NCI-H226 (cell line): ENCODE measurements around the gene CFAP97D1.

ENCODE experiments used
- DNase-seq: peaks from one replicate; pipeline ENCODE4 v3.0.0-alpha.2; 2015

Gene CFAP97D1

DNA sequence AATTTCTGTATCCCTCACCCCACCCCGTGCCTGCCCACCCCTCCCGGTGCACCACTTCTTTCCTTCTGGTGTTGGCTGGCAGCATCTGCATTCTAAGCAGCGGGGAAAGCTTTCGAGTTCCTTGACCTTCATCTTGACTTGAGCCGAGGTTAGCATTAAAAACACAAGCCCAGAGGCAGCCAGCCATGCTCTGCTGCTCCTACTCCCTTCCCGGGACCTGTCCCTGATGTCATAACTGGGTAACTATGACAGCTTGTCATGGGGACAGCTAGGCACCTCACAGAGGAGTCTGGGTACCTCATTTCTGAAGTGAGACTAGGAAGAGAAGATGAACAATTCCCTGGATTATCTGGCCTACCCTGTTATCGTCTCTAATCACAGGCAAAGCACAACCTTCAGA, at the start of gene CFAP97D1:
TSS of gene CFAP97D1 (plus strand) at position 301 of the 400 bp plus-strand sequence. CDS start at position 329, 28 bp downstream.
- DNase-seq: no peak

DNA sequence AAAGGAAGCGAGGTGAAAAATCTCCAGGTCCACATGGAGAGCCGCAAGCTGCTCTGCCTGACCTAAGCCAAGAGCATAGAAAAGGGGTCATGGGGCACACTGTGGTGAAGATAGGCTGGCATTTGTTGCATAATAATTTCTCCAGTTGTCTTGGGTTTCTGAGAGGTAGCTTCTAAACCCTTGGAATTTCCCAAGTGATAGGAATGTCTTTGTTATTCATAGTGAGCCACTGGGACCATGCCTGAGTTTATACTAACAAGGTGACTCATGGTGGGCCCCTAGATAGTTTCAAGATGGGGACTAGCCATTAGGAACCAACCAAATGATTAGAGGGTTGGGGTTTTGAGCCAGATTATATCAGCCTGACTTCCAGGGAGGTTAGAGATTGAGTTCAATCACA, 47.3 kb upstream of the CFAP97D1 start:
- peak; percentile 87 for DNase-seq

DNA sequence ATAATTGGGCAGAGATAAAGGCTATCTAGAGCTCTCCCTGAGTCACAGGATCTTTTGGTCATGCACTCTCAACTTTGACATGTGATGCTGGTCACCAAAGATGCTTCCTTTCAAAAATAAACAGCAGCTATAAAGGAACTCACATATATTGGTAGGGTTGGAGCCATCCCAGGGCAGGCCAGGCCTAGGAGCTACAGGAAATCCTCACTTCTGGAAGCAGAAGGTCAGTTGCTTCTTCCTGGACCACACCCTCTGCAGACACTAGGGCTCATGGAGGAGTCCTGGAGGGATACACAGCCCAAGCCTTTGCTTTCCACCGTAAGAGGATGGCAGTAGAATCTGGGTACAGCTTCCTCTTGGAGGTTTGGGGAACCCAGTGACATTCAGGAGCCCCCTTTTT, 46.3 kb upstream of the CFAP97D1 start:
- DNase-seq: no peak

DNA sequence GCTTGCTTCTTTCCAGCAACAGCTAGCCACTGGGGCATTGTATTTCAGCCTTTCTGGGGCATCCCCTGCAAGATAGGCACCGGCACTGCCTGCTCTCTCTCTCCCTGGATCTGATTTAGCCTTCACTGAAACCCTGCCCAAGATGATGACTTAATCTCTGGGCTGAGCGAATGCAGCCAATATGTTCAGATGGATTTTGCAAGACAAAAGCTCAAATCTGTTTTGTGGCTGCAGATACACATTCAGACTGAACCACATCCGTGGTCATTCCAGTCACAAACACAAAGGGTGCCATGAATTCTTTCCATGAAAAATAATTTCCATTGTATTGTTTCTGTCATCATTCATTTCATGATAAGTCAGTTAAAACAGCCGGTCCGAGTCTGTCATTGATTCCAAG, 45.9 kb upstream of the CFAP97D1 start:
- DNase-seq: peak; percentile 68

DNA sequence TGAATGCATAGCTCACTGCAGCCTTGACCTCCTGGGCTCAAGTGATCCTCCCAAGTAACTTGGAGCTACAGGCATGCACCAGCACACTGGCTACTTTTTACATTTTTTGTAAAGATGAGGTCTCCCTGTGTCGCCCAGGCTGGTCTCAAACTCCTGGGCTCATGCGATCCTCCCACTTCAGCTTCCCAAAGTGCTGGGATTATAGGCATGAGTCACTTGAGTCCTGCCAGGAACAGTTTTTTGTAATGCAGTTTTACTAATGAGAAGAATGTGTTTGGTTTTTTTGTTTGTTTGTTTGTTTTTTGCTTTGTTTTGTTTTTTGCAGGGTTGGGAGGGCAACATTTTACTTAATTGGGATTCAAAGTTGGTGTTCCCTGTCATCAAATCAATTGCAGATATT, 43.8 kb upstream of the CFAP97D1 start:
- DNase-seq: peak; percentile 34

DNA sequence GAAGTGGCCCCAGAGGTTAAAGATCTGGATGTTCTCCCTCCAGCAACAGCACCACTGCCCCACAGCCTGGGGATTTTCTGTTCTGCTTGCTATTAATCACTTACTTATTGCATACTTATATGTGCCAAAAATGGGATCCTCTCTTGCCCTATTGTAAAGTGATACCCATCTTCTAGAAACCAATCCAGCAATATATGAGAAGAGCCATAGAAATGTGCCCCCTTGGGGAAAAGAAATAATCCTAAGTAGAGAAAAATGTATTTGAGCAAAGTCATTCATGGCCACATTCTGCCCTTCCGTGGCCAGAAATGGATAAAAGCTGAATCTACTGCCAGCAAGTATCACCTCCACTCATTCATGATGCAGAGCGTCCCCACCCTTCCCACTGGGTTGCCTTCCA, 42.5 kb upstream of the CFAP97D1 start:
- no peak for DNase-seq

DNA sequence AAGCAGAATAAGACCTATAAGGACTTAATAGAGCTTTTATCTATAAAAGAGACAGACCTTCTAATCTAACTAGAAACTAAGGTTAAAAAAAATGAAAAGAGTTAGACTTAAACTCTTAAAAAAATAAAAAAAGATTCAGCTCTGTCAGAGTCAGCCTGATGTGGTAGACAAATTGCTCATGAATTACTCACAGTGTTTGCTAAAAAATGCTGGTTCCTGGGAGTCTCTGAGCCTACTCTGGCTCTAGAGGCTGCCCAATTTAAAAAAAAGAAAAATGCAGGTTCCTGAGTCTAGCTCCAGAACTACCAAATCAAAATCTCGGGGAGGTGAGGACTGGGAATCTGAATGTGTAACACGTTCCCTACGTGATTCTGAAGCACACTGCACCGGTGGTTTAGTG, 39.7 kb upstream of the CFAP97D1 start:
- peak; percentile 55 for DNase-seq

DNA sequence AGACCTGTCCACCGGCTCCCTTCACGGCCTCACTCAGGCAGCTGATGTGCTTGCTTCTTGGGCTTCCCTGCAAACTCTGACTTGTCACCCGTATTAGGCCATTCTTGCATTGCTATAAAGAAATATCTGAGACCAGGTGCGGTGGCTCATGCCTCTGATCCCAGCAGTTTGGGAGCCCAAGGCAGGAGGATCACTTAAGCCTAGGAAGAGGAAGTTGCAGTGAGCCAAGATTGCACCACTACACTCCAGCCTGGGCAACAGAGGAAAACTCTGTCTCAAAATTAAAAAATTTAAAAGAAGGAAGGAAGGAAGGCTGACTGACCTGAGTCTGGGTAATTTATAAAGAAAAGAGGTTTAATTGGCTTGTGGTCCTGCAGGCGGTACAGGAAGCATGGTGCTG, 38.6 kb upstream of the CFAP97D1 start:
- DNase-seq: no peak

DNA sequence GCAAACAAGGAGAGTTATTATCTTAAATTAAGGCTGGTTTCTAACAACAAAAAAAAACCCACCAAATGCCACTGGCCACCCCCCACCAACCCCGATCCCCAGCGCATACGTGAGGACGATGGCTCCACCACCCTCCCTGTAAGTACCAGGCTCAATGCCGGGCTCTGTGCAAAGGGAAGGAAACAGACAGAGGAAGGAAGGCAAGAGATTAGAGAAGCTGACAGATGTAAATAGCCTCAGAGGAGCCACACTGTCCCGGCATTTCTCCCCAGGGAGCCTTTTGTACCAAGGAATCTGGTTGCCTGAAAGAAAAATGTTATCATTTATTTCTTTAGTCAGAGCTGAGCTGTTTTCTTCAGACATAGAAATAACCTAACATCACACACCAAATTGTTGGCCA, 34.7 kb upstream of the CFAP97D1 start:
- no peak for DNase-seq

DNA sequence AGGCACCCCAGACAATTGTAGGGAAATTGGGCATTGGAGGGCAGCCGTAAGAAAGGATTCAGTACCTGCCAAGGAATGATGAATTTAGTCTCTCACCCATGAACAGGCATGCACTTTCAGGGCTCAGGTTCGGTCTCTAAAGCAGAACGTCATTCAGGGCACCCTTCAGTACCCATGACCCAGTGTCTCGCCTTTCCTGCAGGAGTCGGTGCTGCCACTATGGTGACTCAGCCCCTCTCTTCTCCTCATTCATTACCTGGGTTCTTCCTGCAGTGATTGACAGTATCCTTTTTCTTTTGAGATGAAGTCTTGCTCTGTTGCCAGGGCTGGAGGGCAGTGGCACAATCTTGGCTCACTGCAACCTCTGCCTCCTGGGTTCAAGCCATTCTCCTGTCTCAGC, 30.1 kb upstream of the CFAP97D1 start:
- DNase-seq: no peak

DNA sequence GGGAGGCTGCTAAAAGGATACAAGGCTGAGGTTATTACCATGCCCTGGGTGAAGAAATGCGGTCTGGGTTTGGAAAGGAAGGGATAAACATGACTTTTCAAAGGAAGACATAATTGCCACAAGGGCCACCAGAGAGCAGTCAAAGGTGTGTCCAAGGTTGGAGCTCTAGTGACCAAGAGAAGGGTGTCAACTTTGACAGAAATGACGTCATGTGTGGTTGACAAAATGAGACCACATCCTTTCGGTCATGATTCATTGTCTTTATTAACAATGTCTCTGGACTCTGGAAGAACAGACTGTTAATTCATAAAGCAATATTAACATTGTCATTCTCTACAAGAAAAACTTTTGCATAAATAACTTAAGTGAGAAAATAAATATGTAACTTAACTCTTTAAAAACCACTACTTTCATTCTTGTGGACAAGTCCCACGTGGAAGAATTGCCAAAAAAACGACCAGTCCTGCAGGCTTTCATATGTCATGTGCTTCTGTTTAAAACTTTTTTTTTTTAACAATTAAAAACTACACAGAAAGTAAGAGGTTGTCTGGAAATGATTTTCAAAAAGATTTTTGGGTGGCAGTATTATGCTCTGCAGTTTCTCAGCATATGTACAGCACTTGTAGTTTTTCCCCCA, 26.6 kb upstream of the CFAP97D1 start:
- DNase-seq: no peak

DNA sequence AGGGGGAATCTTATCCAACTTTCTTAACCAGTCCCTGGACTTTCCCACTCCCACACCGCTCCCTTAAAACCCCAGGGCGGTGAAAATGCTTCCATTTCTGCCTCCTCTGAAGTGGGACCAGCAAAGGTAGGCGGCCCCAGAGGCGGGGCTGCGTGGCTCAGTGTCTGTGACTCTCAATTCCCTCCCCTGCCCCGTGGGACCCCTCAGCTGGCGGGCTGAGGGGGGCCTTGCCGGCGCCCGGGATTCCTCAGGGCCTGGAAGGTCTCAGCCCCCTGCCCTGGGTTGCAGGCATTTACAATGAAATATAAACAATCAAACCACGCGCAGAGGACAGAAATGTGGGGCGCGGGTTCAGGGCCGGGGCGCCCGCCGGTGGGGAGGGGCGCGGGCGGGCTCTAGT, 25.3 kb upstream of the CFAP97D1 start:
- DNase-seq: no peak

DNA sequence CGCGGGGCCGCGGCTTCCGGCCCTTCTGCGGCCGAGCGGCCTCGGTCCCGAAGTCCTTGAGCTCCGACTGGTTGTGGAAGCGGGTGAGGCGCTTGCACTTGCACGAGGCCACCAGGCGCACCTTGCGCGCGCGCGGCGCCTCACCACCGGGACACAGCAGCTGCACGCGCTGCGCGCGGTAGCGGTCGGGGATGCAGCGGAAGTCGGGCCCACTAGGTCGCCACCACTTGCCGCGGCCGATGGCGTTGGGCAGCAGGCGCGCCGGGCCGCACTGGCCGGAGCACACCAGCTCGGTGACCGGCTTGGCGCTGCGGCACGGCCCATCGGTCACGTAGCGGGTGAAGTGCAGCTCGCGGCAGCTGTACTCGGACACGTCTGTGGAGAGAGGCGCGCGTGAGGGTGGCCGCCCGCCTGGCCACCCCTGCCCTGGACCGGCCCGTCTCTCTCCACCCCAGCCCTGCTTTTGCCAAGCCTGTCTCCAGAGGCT, 24.8 kb upstream of the CFAP97D1 start:
- no peak for DNase-seq

DNA sequence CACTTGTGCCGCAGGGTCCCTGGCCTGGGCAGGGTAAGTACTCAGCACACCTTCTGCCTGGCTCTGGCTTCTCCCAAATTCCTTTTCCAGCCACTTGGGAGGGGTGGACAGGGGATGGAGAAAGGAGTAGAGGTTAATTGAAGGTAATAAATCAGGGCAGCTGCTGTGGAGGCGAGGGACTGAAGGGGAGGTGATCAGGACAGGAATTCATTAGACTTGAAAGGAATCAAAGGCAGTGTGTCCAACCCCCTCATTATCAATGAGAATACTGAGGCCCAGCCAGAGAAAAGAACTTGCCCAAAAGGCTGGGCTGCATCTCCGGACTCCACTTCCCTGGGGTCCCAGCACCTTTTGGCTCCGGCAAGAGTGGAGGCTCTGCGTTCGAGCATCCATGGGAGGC, 24.0 kb upstream of the CFAP97D1 start:
- no peak for DNase-seq

DNA sequence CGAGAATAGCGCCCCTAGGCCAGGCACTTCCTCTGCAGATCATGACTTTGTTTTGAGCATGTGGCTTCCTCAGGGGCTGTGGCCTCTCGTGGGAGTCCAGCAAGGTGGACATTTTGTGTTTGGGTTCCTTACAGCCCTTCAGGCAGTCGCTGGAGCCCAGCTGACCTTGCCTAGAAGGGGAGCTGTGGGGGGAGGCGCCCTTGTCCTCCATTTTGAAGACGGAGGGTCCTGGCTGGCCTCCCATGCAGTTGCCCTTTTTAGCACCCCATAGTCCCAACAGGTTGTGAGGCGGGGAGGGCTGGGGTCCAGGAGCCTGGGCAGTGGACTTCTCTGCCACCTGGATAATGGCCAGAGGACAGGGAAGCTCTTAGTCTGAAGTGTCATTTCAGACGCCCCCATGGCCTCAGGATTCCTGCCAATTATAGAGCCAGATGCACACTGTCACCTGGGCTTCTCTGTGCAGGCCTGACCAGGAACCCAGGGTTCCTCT, 23.0 kb upstream of the CFAP97D1 start:
- DNase-seq: no peak

DNA sequence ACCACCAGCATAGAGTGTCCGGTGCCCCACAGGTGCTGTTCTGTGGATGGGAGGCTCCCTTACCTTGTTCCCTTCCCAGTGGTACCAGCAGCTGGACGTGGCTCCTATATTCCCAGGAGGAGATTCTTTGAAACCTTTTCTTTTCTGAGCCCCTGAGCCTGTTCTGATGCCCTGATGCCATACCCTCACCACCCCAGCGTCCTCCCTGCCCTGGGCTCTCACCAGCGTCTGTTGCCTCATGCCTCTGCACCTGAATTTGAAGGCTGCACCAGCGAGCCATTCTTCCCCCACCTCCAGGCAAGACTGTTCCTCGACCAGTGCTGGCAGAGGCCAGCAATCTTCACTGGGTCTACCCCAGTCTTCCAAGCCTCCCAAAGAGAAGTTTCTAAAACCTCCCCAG, 22.1 kb upstream of the CFAP97D1 start:
- DNase-seq: no peak

DNA sequence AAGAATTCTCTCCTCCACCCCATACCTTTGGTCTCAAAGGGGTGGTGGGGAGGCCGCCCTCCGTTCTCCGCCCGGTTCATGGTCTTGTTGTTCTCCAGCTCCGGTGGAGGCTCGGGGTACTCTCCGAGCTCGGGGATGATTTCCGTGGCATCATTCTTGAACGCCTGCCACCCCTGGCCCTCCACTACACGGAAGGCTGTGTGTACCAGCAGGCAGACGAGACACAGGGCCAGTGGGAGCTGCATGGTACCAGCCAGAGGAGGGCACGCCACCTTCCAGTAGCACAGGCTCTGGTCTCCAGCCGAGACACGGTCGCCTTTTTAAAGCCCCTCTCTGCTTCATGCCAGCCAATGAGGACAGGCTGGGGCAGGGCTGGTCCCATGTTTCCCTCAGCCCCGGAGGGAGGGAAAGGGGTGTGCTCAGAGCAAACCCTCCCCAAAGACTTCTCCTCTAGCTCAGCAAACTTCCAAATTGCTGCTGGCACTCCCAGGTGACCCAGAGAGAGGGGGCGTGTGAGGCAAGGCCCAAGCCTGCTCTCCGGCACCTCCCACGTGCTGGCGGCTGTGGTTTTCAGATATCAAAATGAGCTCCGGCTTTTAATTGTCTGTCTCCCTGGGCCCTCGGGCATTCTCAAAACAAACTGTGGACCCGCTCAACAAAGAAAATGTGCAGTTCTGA, 21.6 kb upstream of the CFAP97D1 start, which contains the start of gene SOST:
TSS of gene SOST (minus strand) at position 295 of the 678 bp plus-strand sequence. CDS start at position 245, 50 bp downstream.
- DNase-seq: no peak

DNA sequence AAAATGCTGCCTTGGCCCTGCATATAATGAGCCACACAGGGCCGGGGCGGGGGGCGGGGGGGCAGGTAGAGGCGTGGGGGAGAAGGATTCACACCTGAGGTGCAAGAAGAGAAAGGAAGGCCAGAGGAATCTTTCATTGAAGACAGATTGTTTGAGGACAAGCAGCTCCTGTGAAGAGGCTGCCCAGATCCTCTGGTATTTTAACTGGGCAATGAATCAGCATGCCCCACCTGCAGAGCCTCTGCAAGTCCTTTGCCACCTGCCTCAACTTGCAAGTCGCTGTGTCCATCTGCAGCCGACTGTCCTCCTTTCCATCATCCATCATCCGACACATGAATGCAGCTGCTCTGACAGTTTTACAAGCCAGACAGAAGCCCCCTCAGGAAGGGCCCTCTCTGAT, 20.4 kb upstream of the CFAP97D1 start:
- DNase-seq: no peak

DNA sequence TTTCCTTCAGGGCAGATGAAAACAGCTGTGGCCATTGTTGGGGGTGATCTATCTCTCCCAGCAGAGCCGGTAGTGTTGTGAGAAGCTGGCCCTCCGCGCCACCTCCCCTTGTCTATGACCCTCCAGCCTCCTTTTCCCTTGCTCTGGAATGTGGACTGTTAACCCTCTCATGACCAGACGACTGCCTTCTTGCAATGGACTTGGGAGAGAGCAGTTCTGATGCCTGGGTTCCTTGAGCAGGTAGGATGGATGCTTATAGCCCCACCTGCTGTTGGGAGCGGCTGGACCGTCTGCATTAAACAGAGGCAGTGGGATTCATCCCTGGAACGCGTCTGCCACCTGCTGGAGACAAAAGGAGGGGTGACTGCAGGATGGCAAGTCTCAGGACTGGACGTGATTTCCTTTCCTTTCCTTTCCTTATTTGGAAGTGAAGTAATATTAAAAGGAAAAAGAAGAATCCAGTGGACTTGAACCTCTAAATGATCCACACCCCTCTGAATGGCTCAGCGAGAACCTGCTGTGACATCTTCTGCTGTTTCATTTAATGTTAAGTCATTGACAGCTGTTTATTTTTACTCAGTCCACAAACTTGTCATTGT, 19.9 kb upstream of the CFAP97D1 start:
- DNase-seq: peak; percentile 73

DNA sequence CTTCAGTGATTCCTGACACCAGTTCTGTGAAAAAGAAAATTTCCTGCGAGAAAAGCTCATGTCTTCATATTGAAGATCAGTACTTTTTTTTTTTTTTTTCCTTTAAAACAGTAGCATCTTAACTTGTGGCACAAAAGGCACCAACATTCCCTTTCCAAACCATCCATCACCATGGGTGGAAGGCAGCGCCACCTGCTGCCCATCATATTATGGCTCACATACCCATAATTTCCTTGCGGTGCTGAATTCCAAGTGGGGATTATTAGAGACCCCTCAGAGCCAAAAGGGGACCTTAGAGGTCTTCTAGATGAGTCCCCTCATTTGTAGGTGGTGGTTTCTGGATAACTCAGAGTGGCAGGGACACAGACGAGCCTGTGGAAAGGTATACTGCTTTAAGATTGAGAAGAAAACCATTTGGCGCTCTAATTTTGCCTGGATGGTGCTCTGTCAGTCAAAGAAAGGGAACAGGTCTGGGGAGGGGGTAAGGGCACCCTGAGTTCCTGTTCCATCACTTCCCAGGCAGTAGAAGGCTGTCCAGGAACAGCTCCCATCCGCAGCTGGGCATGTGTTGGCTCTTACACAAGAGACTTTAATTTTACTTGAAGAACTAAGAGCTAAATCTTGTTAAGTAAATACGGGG, 13.7 kb upstream of the CFAP97D1 start:
- DNase-seq: no peak

DNA sequence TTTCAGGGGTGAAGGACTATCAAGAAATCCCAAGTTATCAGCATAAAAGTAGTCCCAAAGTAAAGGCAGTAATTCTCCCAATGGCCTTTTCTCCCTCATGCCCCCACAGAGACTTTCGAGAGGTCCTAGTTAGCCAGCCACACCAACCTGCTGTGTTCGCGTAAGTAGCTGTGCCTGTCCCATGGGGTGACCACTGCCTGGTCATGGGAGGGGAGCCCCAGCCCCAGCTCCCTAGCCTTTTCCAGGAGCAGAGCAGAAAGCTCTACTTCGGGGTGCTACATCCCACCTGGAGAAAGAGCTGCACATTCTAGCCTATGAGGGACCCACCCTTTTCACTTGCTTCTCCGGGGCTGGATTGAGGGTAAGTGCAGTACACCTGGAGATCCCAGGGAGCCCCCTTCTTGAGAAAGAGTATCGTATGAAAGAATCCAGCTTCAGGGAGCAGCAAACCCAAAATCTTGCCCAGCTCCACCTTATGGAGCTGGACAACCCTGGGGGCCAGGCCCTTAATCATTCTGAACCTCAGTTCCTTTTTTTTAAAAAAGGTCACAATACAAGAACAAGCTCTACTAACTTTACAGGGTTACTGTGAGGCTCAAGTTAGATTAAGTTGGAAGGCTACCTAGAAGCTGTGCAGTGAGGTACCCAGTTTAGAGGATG, 13.1 kb upstream of the CFAP97D1 start:
- DNase-seq: no peak

DNA sequence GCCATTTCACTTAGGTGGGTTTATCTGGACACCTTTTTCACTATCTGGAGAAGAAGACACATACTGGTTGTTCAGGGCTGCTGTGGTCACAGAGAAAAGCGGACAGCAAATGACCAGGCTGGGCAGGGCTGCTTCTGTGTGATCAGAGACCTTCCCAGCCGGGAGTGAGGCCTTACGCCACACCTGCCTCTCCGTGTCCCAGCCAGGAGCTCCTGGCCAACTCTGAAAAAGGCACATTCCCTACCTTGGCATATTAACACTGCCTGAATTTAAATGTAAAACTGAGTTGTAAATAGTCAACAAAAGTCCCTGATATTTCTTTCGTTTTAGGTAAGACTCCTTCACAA, 12.5 kb upstream of the CFAP97D1 start:
- no peak for DNase-seq

DNA sequence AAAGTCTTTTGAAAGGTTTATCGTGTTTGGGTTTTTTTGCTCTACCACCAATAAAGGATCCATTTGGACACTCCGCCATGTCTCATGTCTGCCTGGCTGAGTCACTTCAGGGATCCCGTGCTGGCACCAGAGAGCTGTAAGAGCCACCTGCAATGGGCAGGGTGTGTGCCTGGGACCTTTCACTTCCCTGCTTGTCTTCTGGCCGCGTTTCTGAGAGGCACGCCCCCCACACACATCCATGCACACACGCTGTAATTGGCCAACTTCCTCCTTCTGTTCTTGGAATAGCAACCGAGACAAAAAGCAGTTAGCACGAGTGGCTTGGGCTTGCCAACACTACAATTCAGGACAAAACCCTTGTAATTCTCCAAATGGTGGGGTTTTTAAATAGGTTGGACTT, 11.9 kb upstream of the CFAP97D1 start:
- DNase-seq: no peak
